Glutamatergic neuron (in vitro differentiated cells): ENCODE results near the gene TTN. TPM values are rescaled to one million over a fixed set of nuclear protein-coding genes. Genes with fewer than 3 reads are reported as not detected.

Experiments used
- DNase-seq: peaks from one replicate; pipeline ENCODE4 v3.0.0; 2022
- H3K27ac Mint-ChIP-seq: one replicate; pipeline ENCODE4 v1.8.0; 2020; ENCODE audit warnings: mild to moderate bottlenecking, mixed read lengths, inconsistent platforms; ENCODE audit not compliant: unreplicated experiment
- H3K27me3 Mint-ChIP-seq: one replicate; pipeline ENCODE4 v1.8.0; 2020; ENCODE audit warnings: mild to moderate bottlenecking, moderate library complexity, mixed read lengths, inconsistent platforms; ENCODE audit not compliant: unreplicated experiment
- H3K36me3 Mint-ChIP-seq: one replicate; pipeline ENCODE4 v1.8.0; 2020; ENCODE audit warnings: mild to moderate bottlenecking, mixed read lengths, inconsistent platforms; ENCODE audit not compliant: unreplicated experiment
- H3K4me1 Mint-ChIP-seq: one replicate; pipeline ENCODE4 v1.8.0; 2020; ENCODE audit warnings: mild to moderate bottlenecking, low read depth, mixed read lengths, inconsistent platforms; ENCODE audit not compliant: unreplicated experiment
- H3K4me3 Mint-ChIP-seq: one replicate; pipeline ENCODE4 v1.8.0; 2020; ENCODE audit warnings: mild to moderate bottlenecking, mixed read lengths, inconsistent platforms; ENCODE audit not compliant: unreplicated experiment
- H3K9me3 Mint-ChIP-seq: one replicate; pipeline ENCODE4 v1.8.0; 2020; ENCODE audit warnings: mild to moderate bottlenecking, moderate library complexity, mixed read lengths, inconsistent platforms; ENCODE audit not compliant: unreplicated experiment
- CTCF ChIP-seq: fragments of 200-600 bp; sonication (generic); IDR thresholded peaks from one replicate; pipeline ENCODE4 v1.5.0; 2021; ENCODE audit not compliant: partially characterized antibody, unreplicated experiment
- total RNA-seq: library from RNA; stranded (reverse); fragmentation: NEBNext Ultra II Directional; extraction: Animal tissue kit (Norgen Biotek cat#: 25700); gene quantifications from one replicate; pipeline ENCODE4 v1.2.1, GENCODE V29; 2021; ENCODE audit not compliant: unreplicated experiment

The TTN gene
- total RNA-seq, 1 donor from 2014 or later, result 0.34 TPM

- Mint-ChIP-seq H3K27ac (no peak overlapping the region), H3K9me3 (no peaks in the 10 kb centered on the region), H3K4me3 (no peak overlapping the region), H3K36me3 (no peaks in the 10 kb centered on the region), H3K27me3 (no peaks in the 10 kb centered on the region), H3K4me1 (no peaks in the 10 kb centered on the region)
- DNase-seq, result no peak
- TF ChIP-seq CTCF, result no peak
These were observed 204.3 kb downstream of the TTN start for GRCh38 chr2:178602901-178603300.

DNA sequence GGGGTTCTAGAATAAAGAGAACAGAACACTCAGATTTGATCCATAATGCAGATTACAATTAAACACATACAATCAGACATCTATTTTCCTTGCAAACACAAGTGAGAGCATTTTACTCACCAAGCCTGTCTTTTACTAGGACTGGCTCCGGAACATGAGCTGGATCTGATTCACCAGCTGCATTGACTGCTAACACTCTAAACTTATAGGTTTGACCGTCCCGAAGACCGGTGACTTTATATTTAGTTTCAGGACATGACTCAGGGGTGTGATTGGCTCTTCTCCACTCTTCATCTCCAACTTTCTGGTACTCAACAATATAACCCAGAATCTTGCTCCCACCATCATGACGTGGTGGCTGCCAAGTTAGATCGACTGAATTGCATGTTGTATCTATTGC is 214.6 kb downstream of the TTN start:
- H3K27me3 Mint-ChIP-seq, result no peaks in the 10 kb centered on the region
- H3K9me3 Mint-ChIP-seq, result no peaks in the 10 kb centered on the region
- H3K4me3 Mint-ChIP-seq, result no peak overlapping the region
- no peak for TF ChIP-seq CTCF
- DNase-seq, result no peak
- no peak overlapping the region for H3K27ac Mint-ChIP-seq
- H3K4me1 Mint-ChIP-seq, result no peaks in the 10 kb centered on the region
- H3K36me3 Mint-ChIP-seq, result no peaks in the 10 kb centered on the region

DNA sequence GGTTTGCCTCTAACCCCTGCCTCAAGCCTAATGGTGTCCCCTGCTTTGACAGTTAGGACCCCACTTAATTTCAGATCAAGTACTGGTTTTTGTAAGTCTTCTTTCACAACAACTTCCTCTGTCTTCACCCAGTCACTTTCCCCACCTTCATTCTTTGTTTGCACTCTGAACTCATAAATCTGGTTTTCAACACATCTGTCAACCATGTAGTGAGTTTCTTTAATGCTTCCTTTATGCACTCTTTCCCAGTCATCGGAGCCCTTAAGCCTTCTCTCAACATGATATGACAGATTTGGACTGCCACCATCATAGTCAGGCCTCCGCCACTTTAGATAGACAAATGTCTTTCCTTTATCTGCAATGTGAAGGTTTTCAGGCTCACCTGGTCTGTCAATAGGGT is 217.9 kb downstream of the TTN start:
- Mint-ChIP-seq H3K4me3 (no peak overlapping the region), H3K27me3 (no peaks in the 10 kb centered on the region), H3K36me3 (no peaks in the 10 kb centered on the region), H3K4me1 (no peaks in the 10 kb centered on the region), H3K27ac (no peak overlapping the region), H3K9me3 (no peaks in the 10 kb centered on the region)
- no peak for TF ChIP-seq CTCF
- no peak for DNase-seq

- H3K4me1 Mint-ChIP-seq, result no peaks in the 10 kb centered on the region
- H3K4me3 Mint-ChIP-seq, result no peak overlapping the region
- TF ChIP-seq CTCF, result no peak
- H3K27me3 Mint-ChIP-seq, result no peaks in the 10 kb centered on the region
- DNase-seq, result no peak
- H3K9me3 Mint-ChIP-seq, result no peaks in the 10 kb centered on the region
- no peak overlapping the region for H3K27ac Mint-ChIP-seq
- no peaks in the 10 kb centered on the region for H3K36me3 Mint-ChIP-seq
These were observed 222.6 kb downstream of the TTN start for GRCh38 chr2:178584666-178585065.

- H3K36me3 Mint-ChIP-seq, result peaks cover 2% of the 10 kb centered on the region
- H3K27me3 Mint-ChIP-seq, result no peaks in the 10 kb centered on the region
- H3K4me1 Mint-ChIP-seq, result no peaks in the 10 kb centered on the region
- no peak overlapping the region for H3K27ac Mint-ChIP-seq
- TF ChIP-seq CTCF, result no peak
- H3K9me3 Mint-ChIP-seq, result no peaks in the 10 kb centered on the region
- no peak overlapping the region for H3K4me3 Mint-ChIP-seq
- no peak for DNase-seq
These were observed 228.2 kb downstream of the TTN start for GRCh38 chr2:178579006-178579405.
